ENCODE data around the gene ATP6V0A4.

ATP6V0A4 gene

DNA sequence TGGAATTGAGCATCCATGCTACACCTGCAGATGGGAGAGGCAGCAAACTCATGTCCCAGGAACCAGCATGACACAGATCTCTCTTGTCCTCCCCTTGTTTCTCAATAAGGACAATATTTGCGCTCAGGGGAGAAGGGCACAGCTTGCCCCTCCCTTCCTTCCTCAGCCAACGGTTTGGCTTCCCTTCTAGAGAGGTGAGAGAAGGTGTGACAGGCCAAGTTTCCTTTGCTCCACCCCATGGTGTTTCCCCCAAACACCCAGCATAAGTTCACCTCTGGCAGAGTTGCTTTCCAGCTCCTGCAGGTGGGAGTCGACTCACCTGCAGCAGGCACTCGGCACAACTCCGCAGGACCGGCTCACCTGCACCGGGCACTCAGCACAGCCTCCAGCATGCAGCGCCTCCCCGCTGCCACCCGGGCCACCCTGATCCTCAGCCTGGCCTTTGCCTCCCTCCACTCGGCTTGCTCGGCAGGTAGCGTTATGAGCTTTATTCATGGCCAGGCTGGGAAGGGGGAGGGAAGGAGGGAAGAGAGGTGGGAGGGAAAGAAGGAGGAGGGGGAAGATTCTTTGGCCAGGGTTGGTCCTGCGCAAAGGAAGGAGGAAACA, at the start of gene ATP6V0A4, which contains the start of gene TMEM213:
TSS of gene ATP6V0A4 (minus strand) at position 482 of the 606 bp plus-strand sequence. CDS start 26,949 bp downstream, outside the sequence.
TSS of gene TMEM213 (plus strand) at position 280 of the 606 bp plus-strand sequence. CDS start at position 391, 111 bp downstream.
- no peaks in the 10 kb centered on the region for H3K36me3 ChIP-seq (ENCODE audit: control insufficient read depth in 5 of 5, insufficient read depth in 5 of 5, low read length in 5 of 5)
- no peak within 1 kb of the TSS for H3K27ac ChIP-seq (ENCODE audit: low read depth, low read length)
- no peaks in the 10 kb centered on the region for H3K9me3 ChIP-seq (ENCODE audit: control insufficient read depth in 5 of 5, low read length in 5 of 5)
- peaks cover 0 to 10% (median 7%) of the 10 kb centered on the region in 5 donors for H3K27me3 ChIP-seq (ENCODE audit: control insufficient read depth in 5 of 5, insufficient read depth in 4 of 5, low read length in 5 of 5)
- no peak within 1 kb of the TSS for H3K9ac ChIP-seq (ENCODE audit: low read length in 5 of 5)
- no peak within 1 kb of the TSS for H3K4me3 ChIP-seq (ENCODE audit: low read depth in 1 of 5, low read length in 5 of 5)
- H3K4me1 ChIP-seq (ENCODE audit: control insufficient read depth in 5 of 5, insufficient read depth in 5 of 5, low read length in 5 of 5) = no peaks in the 10 kb centered on the region

DNA sequence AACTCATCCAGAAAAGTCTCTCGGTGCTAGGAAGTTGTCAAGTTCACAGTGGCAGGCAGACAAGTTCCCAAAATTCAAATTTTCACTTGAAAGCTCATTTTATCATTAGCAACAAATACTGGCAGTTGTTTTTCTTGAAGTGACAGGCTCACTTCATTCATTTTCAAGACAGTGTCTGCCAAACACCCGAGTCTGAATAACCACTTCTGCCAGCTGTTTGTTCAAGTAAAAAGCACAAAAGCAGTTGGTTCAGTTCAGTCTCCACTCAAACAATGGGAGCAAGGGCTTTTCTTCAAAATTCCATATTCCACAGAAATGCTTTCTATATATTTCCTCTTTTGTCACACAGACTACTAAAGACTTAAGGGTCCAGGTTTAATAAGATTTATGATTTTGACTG, 47.7 kb upstream of the ATP6V0A4 start:
- H3K9me3 ChIP-seq (ENCODE audit: control insufficient read depth in 5 of 5, low read length in 5 of 5) = no peaks in the 10 kb centered on the region
- no peaks in the 10 kb centered on the region for H3K4me1 ChIP-seq (ENCODE audit: control insufficient read depth in 5 of 5, insufficient read depth in 5 of 5, low read length in 5 of 5)
- H3K27me3 ChIP-seq (ENCODE audit: control insufficient read depth in 5 of 5, insufficient read depth in 4 of 5, low read length in 5 of 5) = no peaks in the 10 kb centered on the region
- H3K27ac ChIP-seq (ENCODE audit: low read depth, low read length) = no peak overlapping the region
- no peak overlapping the region for H3K4me3 ChIP-seq (ENCODE audit: low read depth in 1 of 5, low read length in 5 of 5)
- no peak overlapping the region for H3K9ac ChIP-seq (ENCODE audit: low read length in 5 of 5)
- H3K36me3 ChIP-seq (ENCODE audit: control insufficient read depth in 5 of 5, insufficient read depth in 5 of 5, low read length in 5 of 5) = peaks cover 0 to 2% (median 0%) of the 10 kb centered on the region in 5 donors

- Histone ChIP-seq H3K36me3 (ENCODE audit: control insufficient read depth in 5 of 5, insufficient read depth in 5 of 5, low read length in 5 of 5) (peaks cover 0 to 3% (median 0%) of the 10 kb centered on the region in 5 donors), H3K9me3 (ENCODE audit: control insufficient read depth in 5 of 5, low read length in 5 of 5) (no peaks in the 10 kb centered on the region), H3K27ac (ENCODE audit: low read depth, low read length) (no peak overlapping the region), H3K27me3 (ENCODE audit: control insufficient read depth in 5 of 5, insufficient read depth in 4 of 5, low read length in 5 of 5) (no peaks in the 10 kb centered on the region), H3K4me3 (ENCODE audit: low read depth in 1 of 5, low read length in 5 of 5) (no peak overlapping the region), H3K9ac (ENCODE audit: low read length in 5 of 5) (no peak overlapping the region), H3K4me1 (ENCODE audit: control insufficient read depth in 5 of 5, insufficient read depth in 5 of 5, low read length in 5 of 5) (no peaks in the 10 kb centered on the region)
These were observed 45.9 kb upstream of the ATP6V0A4 start for GRCh38 chr7:138843632-138844580.

DNA sequence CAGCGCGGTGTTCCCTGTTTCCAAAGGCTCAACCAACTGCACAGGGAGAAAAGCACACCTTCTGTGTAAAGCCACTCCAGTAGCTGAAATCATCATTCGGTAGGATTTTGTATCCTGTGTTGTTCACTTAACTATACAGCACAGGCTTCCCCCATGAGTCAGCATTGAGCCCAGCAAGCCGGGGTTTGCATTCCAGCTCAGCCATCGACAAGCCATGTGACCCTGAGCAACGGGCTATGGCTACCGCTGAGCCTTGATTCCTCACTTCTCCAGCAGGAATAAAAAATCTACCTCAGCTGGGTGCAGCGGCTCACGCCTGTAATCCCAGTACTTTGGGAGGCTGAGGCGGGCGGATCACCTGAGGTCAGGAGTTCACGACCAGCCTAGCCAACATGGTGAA, 44.1 kb upstream of the ATP6V0A4 start:
- H3K4me1 ChIP-seq (ENCODE audit: control insufficient read depth in 5 of 5, insufficient read depth in 5 of 5, low read length in 5 of 5) = peaks cover 0 to 5% (median 0%) of the 10 kb centered on the region in 5 donors
- no peaks in the 10 kb centered on the region for H3K9me3 ChIP-seq (ENCODE audit: control insufficient read depth in 5 of 5, low read length in 5 of 5)
- peaks cover 0 to 3% (median 0%) of the 10 kb centered on the region in 5 donors for H3K36me3 ChIP-seq (ENCODE audit: control insufficient read depth in 5 of 5, insufficient read depth in 5 of 5, low read length in 5 of 5)
- H3K27me3 ChIP-seq (ENCODE audit: control insufficient read depth in 5 of 5, insufficient read depth in 4 of 5, low read length in 5 of 5) = no peaks in the 10 kb centered on the region
- no peak overlapping the region for H3K9ac ChIP-seq (ENCODE audit: low read length in 5 of 5)
- H3K4me3 ChIP-seq (ENCODE audit: low read depth in 1 of 5, low read length in 5 of 5) = no peak overlapping the region
- H3K27ac ChIP-seq (ENCODE audit: low read depth, low read length) = no peak overlapping the region

DNA sequence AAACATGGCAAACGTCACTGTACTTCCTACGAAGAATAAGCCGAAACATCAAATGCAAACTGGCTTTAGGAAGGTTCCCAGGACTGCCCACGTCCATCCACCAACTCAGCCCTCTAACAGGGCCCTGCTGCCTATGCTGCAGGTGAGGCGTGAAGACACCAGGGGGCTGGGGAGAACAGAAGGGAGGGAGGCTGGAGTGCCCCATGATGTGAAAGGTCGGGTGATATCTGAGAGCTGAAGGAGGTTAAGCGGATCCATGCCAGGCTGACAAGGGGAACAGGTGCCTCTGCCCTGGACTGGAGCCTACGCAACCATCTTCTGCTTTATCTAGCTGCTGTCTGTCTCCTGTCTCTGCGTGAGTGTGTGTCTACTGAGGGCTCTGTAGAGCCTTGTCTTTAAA, 40.2 kb upstream of the ATP6V0A4 start:
- Histone ChIP-seq H3K9ac (ENCODE audit: low read length in 5 of 5) (no peak overlapping the region), H3K36me3 (ENCODE audit: control insufficient read depth in 5 of 5, insufficient read depth in 5 of 5, low read length in 5 of 5) (peaks cover 0 to 3% (median 0%) of the 10 kb centered on the region in 5 donors), H3K4me1 (ENCODE audit: control insufficient read depth in 5 of 5, insufficient read depth in 5 of 5, low read length in 5 of 5) (peaks cover 0 to 5% (median 0%) of the 10 kb centered on the region in 5 donors), H3K27ac (ENCODE audit: low read depth, low read length) (no peak overlapping the region), H3K4me3 (ENCODE audit: low read depth in 1 of 5, low read length in 5 of 5) (peak overlapping the region in 4 of 5 donors; percentile 18 to 48 (median 24)), H3K9me3 (ENCODE audit: control insufficient read depth in 5 of 5, low read length in 5 of 5) (no peaks in the 10 kb centered on the region), H3K27me3 (ENCODE audit: control insufficient read depth in 5 of 5, insufficient read depth in 4 of 5, low read length in 5 of 5) (no peaks in the 10 kb centered on the region)

- Histone ChIP-seq H3K27ac (ENCODE audit: low read depth, low read length) (no peak overlapping the region), H3K4me1 (ENCODE audit: control insufficient read depth in 5 of 5, insufficient read depth in 5 of 5, low read length in 5 of 5) (peaks cover 0 to 5% (median 0%) of the 10 kb centered on the region in 5 donors), H3K9ac (ENCODE audit: low read length in 5 of 5) (no peak overlapping the region), H3K27me3 (ENCODE audit: control insufficient read depth in 5 of 5, insufficient read depth in 4 of 5, low read length in 5 of 5) (no peaks in the 10 kb centered on the region), H3K9me3 (ENCODE audit: control insufficient read depth in 5 of 5, low read length in 5 of 5) (no peaks in the 10 kb centered on the region), H3K36me3 (ENCODE audit: control insufficient read depth in 5 of 5, insufficient read depth in 5 of 5, low read length in 5 of 5) (peaks cover 0 to 3% (median 0%) of the 10 kb centered on the region in 5 donors), H3K4me3 (ENCODE audit: low read depth in 1 of 5, low read length in 5 of 5) (peak overlapping the region in 4 of 5 donors; percentile 18 to 48 (median 24))
These were observed 39.6 kb upstream of the ATP6V0A4 start for GRCh38 chr7:138837627-138838026.

DNA sequence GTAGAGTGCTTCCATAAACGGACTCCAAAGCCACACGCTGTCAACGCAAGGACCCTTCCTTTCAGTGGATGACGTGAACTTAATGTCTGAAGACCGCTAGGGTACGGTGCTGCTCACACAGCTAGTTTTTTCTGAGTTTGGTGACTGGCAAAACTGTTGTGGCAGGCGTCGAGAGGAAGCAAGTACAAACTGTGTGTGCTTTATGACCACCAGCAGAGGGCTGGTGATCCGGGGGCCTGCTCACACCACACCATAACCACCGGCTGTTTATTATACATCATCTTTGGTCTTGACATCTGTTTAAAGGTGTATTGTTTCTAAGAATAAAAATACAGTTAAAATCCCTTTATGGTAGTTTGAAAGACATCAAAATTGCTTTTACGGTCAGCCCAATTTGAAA, 37.1 kb upstream of the ATP6V0A4 start:
- H3K27ac ChIP-seq (ENCODE audit: low read depth, low read length) = no peak overlapping the region
- no peak overlapping the region for H3K4me3 ChIP-seq (ENCODE audit: low read depth in 1 of 5, low read length in 5 of 5)
- H3K27me3 ChIP-seq (ENCODE audit: control insufficient read depth in 5 of 5, insufficient read depth in 4 of 5, low read length in 5 of 5) = no peaks in the 10 kb centered on the region
- no peaks in the 10 kb centered on the region for H3K9me3 ChIP-seq (ENCODE audit: control insufficient read depth in 5 of 5, low read length in 5 of 5)
- no peak overlapping the region for H3K9ac ChIP-seq (ENCODE audit: low read length in 5 of 5)
- H3K4me1 ChIP-seq (ENCODE audit: control insufficient read depth in 5 of 5, insufficient read depth in 5 of 5, low read length in 5 of 5) = peaks cover 0 to 5% (median 0%) of the 10 kb centered on the region in 5 donors
- H3K36me3 ChIP-seq (ENCODE audit: control insufficient read depth in 5 of 5, insufficient read depth in 5 of 5, low read length in 5 of 5) = no peaks in the 10 kb centered on the region

DNA sequence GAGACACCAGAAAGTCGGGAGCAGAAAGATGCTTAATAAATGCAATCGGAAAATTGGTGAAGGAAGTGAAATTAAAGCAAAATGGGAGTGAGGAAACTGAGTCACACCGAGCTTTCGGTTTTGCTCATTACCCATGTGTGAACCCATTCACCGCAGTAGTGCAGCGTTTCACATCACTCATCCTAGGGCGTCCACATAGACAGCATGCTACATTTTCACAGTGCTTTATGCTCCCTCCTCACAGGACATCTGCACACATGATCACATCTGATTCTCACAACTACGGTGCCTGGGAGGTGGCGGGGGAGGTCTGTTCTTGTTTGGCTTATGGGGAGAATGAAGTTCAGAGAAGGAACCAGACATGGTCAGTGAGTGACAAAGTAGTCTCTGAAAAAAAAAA, 36.6 kb upstream of the ATP6V0A4 start:
- Histone ChIP-seq H3K4me3 (ENCODE audit: low read depth in 1 of 5, low read length in 5 of 5) (no peak overlapping the region), H3K27me3 (ENCODE audit: control insufficient read depth in 5 of 5, insufficient read depth in 4 of 5, low read length in 5 of 5) (no peaks in the 10 kb centered on the region), H3K9me3 (ENCODE audit: control insufficient read depth in 5 of 5, low read length in 5 of 5) (no peaks in the 10 kb centered on the region), H3K4me1 (ENCODE audit: control insufficient read depth in 5 of 5, insufficient read depth in 5 of 5, low read length in 5 of 5) (peaks cover 0 to 5% (median 0%) of the 10 kb centered on the region in 5 donors), H3K9ac (ENCODE audit: low read length in 5 of 5) (no peak overlapping the region), H3K27ac (ENCODE audit: low read depth, low read length) (no peak overlapping the region), H3K36me3 (ENCODE audit: control insufficient read depth in 5 of 5, insufficient read depth in 5 of 5, low read length in 5 of 5) (no peaks in the 10 kb centered on the region)

DNA sequence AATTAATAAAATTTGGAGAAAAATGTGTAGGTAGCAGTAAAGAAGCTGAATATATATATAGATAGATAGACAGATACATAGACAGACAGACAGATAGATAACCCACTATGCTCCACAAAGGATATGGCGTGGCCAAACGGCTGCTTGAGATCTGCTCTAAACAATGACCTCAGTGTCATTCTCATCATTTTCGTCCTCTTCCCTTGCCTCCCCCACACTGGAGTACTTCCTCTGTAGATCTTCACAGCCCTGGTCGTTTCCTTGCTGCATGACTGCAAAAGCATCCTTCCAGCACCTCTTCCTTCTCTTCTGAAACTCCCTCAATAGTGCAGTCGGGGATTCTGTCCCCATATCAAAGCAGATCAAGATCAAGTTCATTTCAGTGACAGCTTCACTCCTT, 35.6 kb upstream of the ATP6V0A4 start:
- no peaks in the 10 kb centered on the region for H3K36me3 ChIP-seq (ENCODE audit: control insufficient read depth in 5 of 5, insufficient read depth in 5 of 5, low read length in 5 of 5)
- H3K27me3 ChIP-seq (ENCODE audit: control insufficient read depth in 5 of 5, insufficient read depth in 4 of 5, low read length in 5 of 5) = no peaks in the 10 kb centered on the region
- no peaks in the 10 kb centered on the region for H3K9me3 ChIP-seq (ENCODE audit: control insufficient read depth in 5 of 5, low read length in 5 of 5)
- peaks cover 0 to 5% (median 0%) of the 10 kb centered on the region in 5 donors for H3K4me1 ChIP-seq (ENCODE audit: control insufficient read depth in 5 of 5, insufficient read depth in 5 of 5, low read length in 5 of 5)
- no peak overlapping the region for H3K4me3 ChIP-seq (ENCODE audit: low read depth in 1 of 5, low read length in 5 of 5)
- no peak overlapping the region for H3K9ac ChIP-seq (ENCODE audit: low read length in 5 of 5)
- H3K27ac ChIP-seq (ENCODE audit: low read depth, low read length) = no peak overlapping the region

DNA sequence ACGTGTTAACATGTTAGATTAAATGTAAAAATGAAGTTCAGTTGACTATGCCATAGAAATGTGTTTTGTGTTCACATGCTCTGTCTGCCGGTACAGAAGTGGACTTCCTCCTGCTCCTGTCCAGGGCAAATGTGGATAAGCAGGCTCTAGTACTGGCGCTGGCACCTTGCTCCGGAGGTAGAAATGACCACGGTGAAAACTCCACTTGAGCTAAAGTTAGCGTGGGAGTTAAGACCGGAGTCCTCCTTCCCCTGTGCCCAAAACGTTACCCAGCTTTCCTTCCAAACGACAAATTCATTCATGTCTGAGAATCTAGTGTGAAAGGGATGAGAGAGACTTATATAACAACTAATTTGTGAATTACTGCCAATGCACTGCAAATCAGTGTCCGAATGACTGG, 35.0 kb upstream of the ATP6V0A4 start:
- Histone ChIP-seq H3K9me3 (ENCODE audit: control insufficient read depth in 5 of 5, low read length in 5 of 5) (no peaks in the 10 kb centered on the region), H3K4me3 (ENCODE audit: low read depth in 1 of 5, low read length in 5 of 5) (no peak overlapping the region), H3K9ac (ENCODE audit: low read length in 5 of 5) (no peak overlapping the region), H3K27me3 (ENCODE audit: control insufficient read depth in 5 of 5, insufficient read depth in 4 of 5, low read length in 5 of 5) (no peaks in the 10 kb centered on the region), H3K4me1 (ENCODE audit: control insufficient read depth in 5 of 5, insufficient read depth in 5 of 5, low read length in 5 of 5) (peaks cover 0 to 1% (median 0%) of the 10 kb centered on the region in 5 donors), H3K27ac (ENCODE audit: low read depth, low read length) (no peak overlapping the region), H3K36me3 (ENCODE audit: control insufficient read depth in 5 of 5, insufficient read depth in 5 of 5, low read length in 5 of 5) (no peaks in the 10 kb centered on the region)
